Measurements from ENCODE around the gene CDX4. TPM values are rescaled to one million over a fixed set of nuclear protein-coding genes. Genes with fewer than 3 reads are reported as not detected.
A peak's percentile ranks its signal among the peaks of the same experiment; 100 is the strongest.

Gene CDX4
- polyA plus RNA-seq, 3 donors = not detected

DNA sequence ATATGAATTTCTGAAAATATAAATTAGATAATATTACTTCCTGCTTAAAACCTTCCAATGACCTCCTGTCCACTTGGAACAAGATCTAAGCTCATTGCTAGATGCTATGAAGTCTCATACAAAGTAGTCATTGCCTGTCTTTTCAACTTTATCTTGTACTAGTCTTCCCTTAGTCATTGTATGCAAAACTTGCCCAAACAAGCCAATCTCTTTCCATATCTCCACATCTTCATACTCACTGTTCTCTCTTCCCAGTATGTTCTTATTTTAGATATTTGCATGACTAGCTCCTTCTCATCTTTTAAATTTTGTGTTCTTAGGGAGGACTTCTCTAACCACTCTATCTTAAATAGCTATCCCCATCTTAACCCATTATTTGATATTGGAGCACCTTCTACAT, 33.9 kb upstream of the CDX4 start:
- Mint-ChIP-seq H3K9me3 (peaks cover 0 to 8% (median 3%) of the 10 kb centered on the region in 7 donors), H3K4me3 (no peak overlapping the region), H3K27ac (no peak overlapping the region), H3K36me3 (no peaks in the 10 kb centered on the region), H3K27me3 (ENCODE audit: low read depth in 3 of 3) (peaks cover 0 to 2% (median 0%) of the 10 kb centered on the region in 3 donors), H3K4me1 (no peaks in the 10 kb centered on the region)
- intact Hi-C loops (cut with micrococcal nuclease) = no loop called here
- no peak overlapping the region for H3K4me2 ChIP-seq (replicated peaks; ENCODE audit: extremely low read depth, low read length, poor library complexity, severe bottlenecking)
- H2AFZ ChIP-seq (ENCODE audit: insufficient read depth, low read depth, low read length, poor library complexity, severe bottlenecking) = no peak overlapping the region
- H3K27me3 ChIP-seq (ENCODE audit: control insufficient read depth in 2 of 2, insufficient read depth in 2 of 2, low read length in 2 of 2) = no peaks in the 10 kb centered on the region
- no peaks in the 10 kb centered on the region for H3K4me1 ChIP-seq (ENCODE audit: control insufficient read depth in 1 of 2, insufficient read depth in 2 of 2, low read length in 2 of 2)
- H3K9me3 ChIP-seq (replicated peaks in 1 of 2; ENCODE audit: control insufficient read depth in 1 of 2, insufficient read depth in 1 of 2, low read length in 2 of 2) = peaks cover 0 to 8% of the 10 kb centered on the region in 2 donors
- no peaks in the 10 kb centered on the region for H4K20me1 ChIP-seq (ENCODE audit: insufficient read depth, low read length)
- H3K36me3 ChIP-seq (replicated peaks in 1 of 2; ENCODE audit: control insufficient read depth in 1 of 2, insufficient read depth in 2 of 2, low read length in 2 of 2) = no peaks in the 10 kb centered on the region
- no peak for TF ChIP-seq CTCF (IDR thresholded peaks at IDR 0.05)
- no peaks in the 10 kb centered on the region for H3K79me2 ChIP-seq (ENCODE audit: insufficient read depth, low read length)
- no peak for DNase-seq
- H3K27ac ChIP-seq (ENCODE audit: low read depth in 1 of 2, low read length in 2 of 2) = no peak overlapping the region
- H3K4me3 ChIP-seq (replicated peaks in 1 of 3; ENCODE audit: low read depth in 2 of 3, low read length in 3 of 3) = no peak overlapping the region
- no peak overlapping the region for H3K9ac ChIP-seq (ENCODE audit: insufficient read depth, low read length, poor library complexity, severe bottlenecking)

DNA sequence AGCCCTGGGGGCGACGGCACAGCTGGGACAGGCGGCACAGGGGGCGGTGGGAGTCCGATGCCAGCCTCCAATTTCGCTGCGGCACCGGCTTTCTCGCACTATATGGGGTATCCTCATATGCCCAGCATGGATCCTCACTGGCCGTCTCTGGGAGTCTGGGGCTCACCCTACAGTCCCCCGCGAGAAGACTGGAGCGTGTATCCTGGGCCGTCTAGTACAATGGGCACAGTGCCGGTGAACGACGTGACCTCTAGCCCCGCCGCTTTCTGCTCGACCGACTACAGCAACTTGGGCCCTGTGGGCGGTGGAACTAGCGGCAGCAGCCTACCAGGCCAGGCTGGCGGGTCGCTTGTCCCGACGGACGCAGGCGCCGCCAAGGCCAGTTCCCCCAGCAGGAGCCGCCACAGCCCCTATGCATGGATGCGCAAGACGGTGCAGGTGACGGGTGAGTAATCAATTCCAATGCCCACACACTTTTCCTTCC, 500 bp downstream of the CDX4 start:
- no peaks in the 10 kb centered on the region for H3K36me3 Mint-ChIP-seq
- H3K27ac ChIP-seq (ENCODE audit: low read depth in 1 of 2, low read length in 2 of 2) = no peak overlapping the region
- WGBS (ENCODE audit: insufficient coverage) = 15% methylated on average over 23 of the region's 34 CpGs
- H3K9ac ChIP-seq (ENCODE audit: insufficient read depth, low read length, poor library complexity, severe bottlenecking) = no peak overlapping the region
- H3K27me3 ChIP-seq (ENCODE audit: control insufficient read depth in 2 of 2, insufficient read depth in 2 of 2, low read length in 2 of 2) = peaks cover 18 to 34% of the 10 kb centered on the region in 2 donors
- no peak for DNase-seq
- H2AFZ ChIP-seq (ENCODE audit: insufficient read depth, low read depth, low read length, poor library complexity, severe bottlenecking) = no peak overlapping the region
- peaks cover 26 to 42% (median 34%) of the 10 kb centered on the region in 3 donors for H3K27me3 Mint-ChIP-seq (ENCODE audit: low read depth in 3 of 3)
- H3K36me3 ChIP-seq (replicated peaks in 1 of 2; ENCODE audit: control insufficient read depth in 1 of 2, insufficient read depth in 2 of 2, low read length in 2 of 2) = no peaks in the 10 kb centered on the region
- no peaks in the 10 kb centered on the region for H3K4me1 Mint-ChIP-seq
- no peaks in the 10 kb centered on the region for H4K20me1 ChIP-seq (ENCODE audit: insufficient read depth, low read length)
- peaks cover 4 to 20% of the 10 kb centered on the region in 2 donors for H3K9me3 ChIP-seq (replicated peaks in 1 of 2; ENCODE audit: control insufficient read depth in 1 of 2, insufficient read depth in 1 of 2, low read length in 2 of 2)
- no peak for TF ChIP-seq CTCF (IDR thresholded peaks at IDR 0.05)
- no peak overlapping the region for H3K4me2 ChIP-seq (replicated peaks; ENCODE audit: extremely low read depth, low read length, poor library complexity, severe bottlenecking)
- intact Hi-C loops (cut with micrococcal nuclease) = no loop called here
- H3K9me3 Mint-ChIP-seq = peaks cover 4 to 23% (median 10%) of the 10 kb centered on the region in 7 donors
- no peaks in the 10 kb centered on the region for H3K4me1 ChIP-seq (ENCODE audit: control insufficient read depth in 1 of 2, insufficient read depth in 2 of 2, low read length in 2 of 2)
- H3K4me3 Mint-ChIP-seq = peak overlapping the region in 1 of 2 donors; percentile 21
- no peak overlapping the region for H3K4me3 ChIP-seq (replicated peaks in 1 of 3; ENCODE audit: low read depth in 2 of 3, low read length in 3 of 3)
- H3K27ac Mint-ChIP-seq = no peak overlapping the region
- H3K79me2 ChIP-seq (ENCODE audit: insufficient read depth, low read length) = no peaks in the 10 kb centered on the region
